Mesodermal cell (in vitro differentiated cells): ENCODE data around the gene HDAC4.

Experiments
- H3K27ac ChIP-seq: 2 replicates; pipeline ENCODE4 v1.7.0; 2013; ENCODE audit warnings: mild to moderate bottlenecking, low read depth, low read length, moderate library complexity; ENCODE audit not compliant: severe bottlenecking
- H3K36me3 ChIP-seq: 2 replicates; pipeline ENCODE4 v1.7.1; 2013; ENCODE audit warnings: mild to moderate bottlenecking, low read length, moderate library complexity; ENCODE audit not compliant: control insufficient read depth, insufficient read depth
- H3K4me1 ChIP-seq: one replicate; pipeline ENCODE4 v1.7.1; 2013; ENCODE audit warnings: mild to moderate bottlenecking, low read length; ENCODE audit not compliant: insufficient read depth, control insufficient read depth, poor library complexity, severe bottlenecking
- H3K4me3 ChIP-seq: 2 replicates; pipeline ENCODE4 v1.7.0; 2013; ENCODE audit warnings: low read length, control low read depth, mild to moderate bottlenecking; ENCODE audit not compliant: insufficient read depth, poor library complexity, severe bottlenecking; ENCODE audit errors: extremely low read depth
- H3K9me3 ChIP-seq: 2 replicates; pipeline ENCODE4 v1.7.1; 2013; ENCODE audit warnings: mild to moderate bottlenecking, low read length, moderate library complexity; ENCODE audit not compliant: control insufficient read depth
- WGBS, 2 experiments: methylation state at CpG; one replicate each; pipeline ENCODE4 v1.1.5; 2013; ENCODE audit warnings: missing lambda C conversion rate in 2 of 2; ENCODE audit not compliant: insufficient coverage in 2 of 2; 5-methylcytosine and 5-hydroxymethylcytosine counted together

Gene HDAC4

DNA sequence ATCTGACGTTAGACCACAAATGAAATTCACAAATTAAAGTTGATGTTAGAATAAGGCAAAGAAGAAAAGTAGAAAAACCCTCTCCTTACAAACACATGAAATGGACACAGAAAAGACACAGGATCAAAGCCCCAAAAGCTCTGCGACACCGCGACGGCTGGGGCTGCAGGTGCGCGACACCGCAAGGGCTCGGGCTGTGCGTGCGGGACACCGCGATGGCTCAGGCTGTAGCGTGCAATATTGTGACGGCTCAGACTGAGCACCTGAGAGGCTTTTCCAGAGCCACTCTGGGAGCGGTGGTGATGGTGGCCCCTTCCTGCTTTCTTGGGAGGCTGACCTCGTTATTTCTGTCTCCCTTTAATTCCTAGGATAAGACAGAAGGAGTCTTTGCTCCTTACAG lies 296.0 kb downstream of the HDAC4 start:
- no peaks in the 10 kb centered on the region for H3K4me1 ChIP-seq
- no peak overlapping the region for H3K27ac ChIP-seq
- H3K36me3 ChIP-seq, result peaks cover 5% of the 10 kb centered on the region
- H3K4me3 ChIP-seq, result no peak overlapping the region
- 95 to 97% methylated on average over 14 to 15 of the region's 17 CpGs for WGBS, 2 experiments
- H3K9me3 ChIP-seq, result no peaks in the 10 kb centered on the region

DNA sequence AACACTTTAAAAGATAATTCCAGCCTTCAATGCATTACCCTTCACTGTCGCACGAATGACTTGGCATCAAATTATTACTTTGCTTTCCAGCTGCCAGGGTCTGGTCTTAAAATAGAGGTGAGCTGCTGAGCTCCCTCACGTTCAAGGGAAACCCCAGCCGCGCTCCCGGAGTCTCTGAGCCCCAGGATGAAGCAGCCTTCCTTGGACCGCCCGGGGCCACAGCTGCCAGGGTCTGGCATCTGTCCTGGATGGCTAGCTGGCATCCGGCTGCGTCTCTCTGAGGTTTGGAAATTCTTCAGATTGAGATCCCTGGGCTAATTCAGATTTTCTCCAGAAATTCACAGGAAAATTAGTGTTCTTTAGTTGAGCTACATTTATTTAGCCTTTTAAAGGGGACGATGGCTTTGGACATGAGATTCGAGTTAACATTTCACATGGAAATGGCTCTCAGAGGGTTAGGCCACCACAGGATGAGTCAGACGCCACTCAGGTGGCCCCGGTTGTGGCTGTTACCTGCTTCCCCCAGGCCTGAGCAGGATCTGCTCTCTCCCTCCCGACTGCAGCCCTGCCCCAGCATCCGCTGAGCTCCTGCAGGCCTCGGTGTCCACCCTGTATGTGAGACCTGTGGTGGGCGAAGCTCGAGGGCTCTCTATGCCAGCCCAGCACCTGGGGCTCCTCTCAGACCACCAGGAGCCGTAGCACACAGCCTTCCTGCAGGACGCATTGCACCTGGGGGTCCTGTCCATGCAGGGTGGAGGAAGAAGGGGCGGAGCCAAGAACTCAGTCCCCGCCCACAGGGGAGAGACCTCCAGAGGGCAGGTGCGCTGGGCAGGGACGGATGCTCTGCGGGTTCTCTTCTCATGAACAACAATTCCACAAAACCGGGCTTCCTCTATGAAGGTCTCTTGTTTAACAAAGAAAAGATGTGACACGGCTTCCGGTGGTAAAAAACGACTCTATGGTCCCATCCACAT lies 297.4 kb downstream of the HDAC4 start:
- peaks cover 5% of the 10 kb centered on the region for H3K36me3 ChIP-seq

DNA sequence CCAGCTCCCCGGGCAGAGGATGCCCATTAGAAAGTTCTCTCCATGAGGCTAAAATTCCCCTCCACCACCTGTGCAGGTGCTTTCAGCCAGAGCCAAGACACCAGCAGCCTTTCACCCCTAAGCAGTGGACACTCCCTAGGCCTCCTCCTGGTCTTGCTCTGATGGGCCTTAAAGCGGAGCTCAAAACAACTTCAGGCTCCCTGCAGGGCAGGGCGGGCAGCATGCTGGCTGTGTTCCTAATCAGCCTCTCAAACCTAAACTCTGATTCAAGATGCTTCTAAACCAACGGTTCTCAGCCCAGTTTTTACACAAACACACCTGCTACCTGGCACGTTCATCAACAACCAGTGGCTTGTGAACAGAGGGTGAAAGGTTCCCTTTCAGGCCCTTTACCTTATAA lies 298.6 kb downstream of the HDAC4 start:
- no peak overlapping the region for H3K27ac ChIP-seq
- H3K4me3 ChIP-seq, result no peak overlapping the region
- H3K9me3 ChIP-seq, result no peaks in the 10 kb centered on the region
- H3K36me3 ChIP-seq, result peaks cover 5% of the 10 kb centered on the region
- no peaks in the 10 kb centered on the region for H3K4me1 ChIP-seq
- 90 to 96% methylated on average over 3 of the region's 5 CpGs for WGBS, 2 experiments

More for the DNA sequence above, 297.4 kb downstream of the HDAC4 start:
- no peak overlapping the region for H3K4me3 ChIP-seq
- no peaks in the 10 kb centered on the region for H3K4me1 ChIP-seq
- no peaks in the 10 kb centered on the region for H3K9me3 ChIP-seq
- no peak overlapping the region for H3K27ac ChIP-seq
- WGBS, 2 experiments, result 93 to 97% methylated on average over 18 to 26 of the region's 30 CpGs

DNA sequence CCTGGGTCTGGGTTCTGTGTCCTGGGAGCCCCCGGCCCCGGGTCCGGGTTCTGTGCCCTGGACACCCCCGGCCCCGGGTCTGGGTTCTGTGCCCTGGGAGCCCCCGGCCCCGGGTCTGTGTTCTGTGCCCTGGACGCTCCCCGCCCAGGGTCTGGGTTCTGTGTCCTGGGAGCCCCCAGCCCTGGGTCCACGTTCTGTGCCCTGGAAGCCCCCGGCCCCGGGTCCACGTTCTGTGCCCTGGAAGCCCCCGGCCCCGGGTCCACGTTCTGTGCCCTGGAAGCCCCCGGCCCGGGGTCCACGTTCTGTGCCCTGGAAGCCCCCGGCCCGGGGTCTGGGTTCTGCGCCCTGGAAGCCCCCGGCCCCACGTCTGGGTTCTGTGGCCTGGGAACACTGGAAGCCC lies 299.0 kb downstream of the HDAC4 start:
- Histone ChIP-seq H3K4me3 (no peak overlapping the region), H3K36me3 (peaks cover 5% of the 10 kb centered on the region), H3K4me1 (no peaks in the 10 kb centered on the region), H3K9me3 (no peaks in the 10 kb centered on the region), H3K27ac (no peak overlapping the region)
- WGBS, 2 experiments, result 93 to 96% methylated on average over 19 to 24 of the region's 24 CpGs

DNA sequence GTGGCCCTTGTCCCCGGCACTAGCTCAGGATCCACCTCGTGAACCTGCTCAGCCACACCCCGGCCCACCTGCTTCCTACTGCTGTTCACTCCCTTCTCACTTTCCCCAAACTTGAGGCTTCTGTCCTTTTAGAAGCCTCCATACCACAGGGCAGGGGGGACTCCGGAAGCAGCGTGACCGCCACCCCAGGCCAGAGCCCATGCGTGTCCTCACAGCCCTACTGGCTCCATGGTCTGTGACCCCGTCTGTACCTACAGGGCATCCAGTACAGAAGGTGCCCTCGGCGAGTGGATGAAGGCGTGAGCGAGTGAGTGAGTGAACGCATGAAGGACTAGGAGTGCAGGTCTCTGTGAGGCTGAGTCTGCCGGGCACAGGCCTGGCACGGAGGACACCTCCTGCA lies 299.7 kb downstream of the HDAC4 start:
- WGBS, 2 experiments, result 91 to 94% methylated on average over 12 to 15 of the region's 15 CpGs
- peaks cover 5% of the 10 kb centered on the region for H3K36me3 ChIP-seq
- H3K4me3 ChIP-seq, result no peak overlapping the region
- no peaks in the 10 kb centered on the region for H3K4me1 ChIP-seq
- no peak overlapping the region for H3K27ac ChIP-seq
- H3K9me3 ChIP-seq, result no peaks in the 10 kb centered on the region

DNA sequence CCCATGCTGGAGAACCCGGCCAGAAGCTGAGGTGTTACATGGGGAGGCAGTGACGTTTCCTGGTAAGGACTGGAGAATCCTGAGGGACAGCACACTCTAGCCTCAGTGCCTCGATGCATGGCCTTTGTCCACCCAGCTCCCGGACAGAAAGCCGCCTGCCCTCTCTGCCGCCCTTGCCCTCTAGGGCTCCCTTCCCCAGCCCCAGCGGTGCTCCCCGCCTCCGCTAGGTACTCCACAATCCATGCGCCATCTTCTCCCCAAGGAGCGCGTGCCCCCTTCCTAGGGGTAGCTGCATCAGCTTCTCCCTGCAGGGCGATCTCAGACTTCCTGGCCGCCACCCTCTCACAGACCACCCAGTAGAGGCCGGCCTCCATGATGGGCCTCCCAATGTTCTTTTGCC lies 301.3 kb downstream of the HDAC4 start:
- H3K4me3 ChIP-seq, result no peak overlapping the region
- WGBS, 2 experiments, result 95 to 98% methylated on average over 15 of the region's 15 CpGs
- no peaks in the 10 kb centered on the region for H3K4me1 ChIP-seq
- H3K27ac ChIP-seq, result no peak overlapping the region
- H3K36me3 ChIP-seq, result peaks cover 5% of the 10 kb centered on the region
- H3K9me3 ChIP-seq, result no peaks in the 10 kb centered on the region

DNA sequence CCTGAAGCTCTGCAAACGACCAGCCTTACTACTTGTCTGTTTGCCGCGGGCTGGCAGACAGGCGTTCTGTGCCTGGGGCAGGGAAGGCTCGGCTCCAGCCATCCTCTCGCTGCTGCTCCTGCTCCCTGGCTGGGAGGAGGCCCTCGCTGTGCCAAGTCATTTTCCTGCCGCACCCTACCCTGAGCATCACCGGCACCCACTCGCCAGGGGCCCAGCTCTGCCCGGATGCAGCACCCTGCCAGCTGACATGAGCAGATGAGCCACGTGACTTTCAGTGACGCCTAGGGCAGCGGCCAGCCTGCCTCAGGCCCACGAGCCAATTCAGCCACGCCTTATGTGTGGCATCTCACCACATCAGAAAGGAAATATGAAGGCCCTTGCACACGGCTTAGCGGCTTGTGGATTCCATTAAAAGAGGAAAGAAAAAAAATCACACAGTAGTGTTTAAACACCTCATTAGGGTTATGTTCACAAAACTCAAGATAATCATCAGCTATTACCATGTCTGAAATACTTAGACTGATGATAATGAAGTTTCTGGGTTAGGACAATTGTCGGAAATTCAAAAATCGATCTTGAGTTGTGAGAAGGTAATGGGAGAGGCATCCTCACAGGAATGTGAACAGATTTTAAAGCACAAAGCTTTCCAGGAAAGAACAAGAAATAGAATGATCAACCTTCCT lies 302.4 kb downstream of the HDAC4 start:
- H3K4me3 ChIP-seq, result no peak overlapping the region
- no peaks in the 10 kb centered on the region for H3K9me3 ChIP-seq
- H3K36me3 ChIP-seq, result peaks cover 5% of the 10 kb centered on the region
- H3K27ac ChIP-seq, result no peak overlapping the region
- H3K4me1 ChIP-seq, result no peaks in the 10 kb centered on the region
- 83 to 89% methylated on average over 14 to 20 of the region's 20 CpGs for WGBS, 2 experiments

DNA sequence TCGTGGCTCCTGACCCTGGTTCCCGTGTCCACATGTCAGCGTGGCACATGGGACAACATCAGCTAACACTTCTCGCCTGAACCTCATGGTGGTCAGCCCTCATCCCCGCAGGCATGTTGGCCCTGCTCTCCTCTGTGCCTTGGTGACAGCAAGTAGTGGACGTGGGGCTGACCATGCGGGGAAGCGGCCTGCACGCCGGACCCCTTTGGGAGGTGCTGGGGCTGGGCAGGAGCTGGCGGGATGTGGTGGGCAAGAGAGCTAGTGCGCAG lies 303.5 kb downstream of the HDAC4 start:
- Histone ChIP-seq H3K27ac (no peak overlapping the region), H3K4me1 (no peaks in the 10 kb centered on the region)
- 80 to 90% methylated on average over 11 to 12 of the region's 12 CpGs for WGBS, 2 experiments

DNA sequence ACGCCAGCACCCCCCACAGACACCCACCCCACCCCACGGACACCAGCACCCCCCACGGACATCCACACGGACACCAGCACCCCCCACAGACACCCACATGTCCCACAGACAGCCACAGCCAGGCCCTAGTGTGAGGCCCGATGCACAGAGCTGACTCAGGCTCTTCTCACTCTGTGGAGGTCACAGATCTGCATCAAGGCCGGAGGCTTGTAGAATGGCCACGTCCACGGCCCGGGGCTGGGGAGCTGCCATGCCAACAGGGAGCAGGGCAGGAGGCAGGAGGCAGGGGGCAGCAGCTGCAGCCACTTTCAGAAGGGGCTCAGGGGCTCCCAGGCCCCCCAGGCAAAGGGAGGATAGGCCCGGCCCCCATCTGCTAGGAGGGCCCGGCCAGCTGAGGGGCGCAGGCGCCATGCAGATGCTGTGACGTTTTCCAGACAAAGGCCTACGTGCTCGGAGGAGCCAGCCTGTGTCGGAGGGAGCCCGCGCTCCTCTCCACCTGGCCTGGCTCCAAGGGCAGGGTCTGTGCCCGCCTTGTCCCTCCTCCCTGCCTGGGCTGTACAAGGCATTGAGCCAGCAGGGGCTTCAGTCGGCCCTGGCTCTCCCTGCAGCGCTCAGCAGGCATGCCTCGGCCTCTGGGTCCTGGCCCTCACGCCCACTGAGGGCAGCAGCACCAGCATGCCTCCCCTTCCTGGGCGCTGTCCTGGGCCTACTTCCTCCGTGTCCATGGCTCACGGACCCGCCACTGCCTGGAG lies 304.0 kb downstream of the HDAC4 start:
- H3K4me1 ChIP-seq, result no peaks in the 10 kb centered on the region
- 92 to 95% methylated on average over 23 to 25 of the region's 28 CpGs for WGBS, 2 experiments
- no peak overlapping the region for H3K27ac ChIP-seq
- no peak overlapping the region for H3K4me3 ChIP-seq
- no peaks in the 10 kb centered on the region for H3K9me3 ChIP-seq
- H3K36me3 ChIP-seq, result no peaks in the 10 kb centered on the region

More for the DNA sequence above, 303.5 kb downstream of the HDAC4 start:
- no peaks in the 10 kb centered on the region for H3K9me3 ChIP-seq
- H3K36me3 ChIP-seq, result peaks cover 3% of the 10 kb centered on the region
- no peak overlapping the region for H3K4me3 ChIP-seq

DNA sequence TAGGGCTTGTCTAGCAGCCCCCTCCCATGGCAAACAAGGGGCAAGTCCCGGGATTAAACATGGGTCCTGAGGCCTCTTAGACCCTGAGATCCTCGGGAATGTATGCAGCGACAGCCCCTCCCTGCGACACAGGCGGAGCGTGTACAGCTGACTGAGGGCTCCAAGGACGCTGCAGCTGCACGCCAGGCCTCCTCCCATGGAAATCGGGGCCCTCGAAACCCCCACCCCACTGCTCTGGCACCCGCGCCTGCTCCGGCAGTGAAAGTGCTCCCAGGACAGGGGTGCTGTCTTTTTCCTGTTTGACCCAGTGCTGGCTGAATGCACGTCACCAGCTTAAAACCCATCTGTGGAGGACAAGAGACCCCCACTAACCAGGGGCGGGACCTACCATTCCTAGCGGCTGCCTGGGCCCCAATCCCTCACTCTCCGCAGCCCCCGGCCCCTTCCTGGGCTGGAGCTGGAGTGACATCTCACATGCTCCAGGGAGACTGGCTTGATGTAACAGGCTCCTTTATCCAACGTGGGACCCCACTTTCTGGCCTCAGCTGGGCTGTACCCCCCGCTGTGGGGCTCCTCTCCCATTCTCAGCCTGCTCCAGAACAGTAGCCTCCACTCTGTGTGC lies 305.2 kb downstream of the HDAC4 start:
- H3K4me1 ChIP-seq, result no peaks in the 10 kb centered on the region
- no peaks in the 10 kb centered on the region for H3K9me3 ChIP-seq
- H3K27ac ChIP-seq, result no peak overlapping the region
- WGBS, 2 experiments, result 92 to 97% methylated on average over 17 to 20 of the region's 20 CpGs
- H3K4me3 ChIP-seq, result no peak overlapping the region
- peaks cover 3% of the 10 kb centered on the region for H3K36me3 ChIP-seq
